BJ (cell line): ENCODE measurements around the gene GADD45GIP1. TPM values are rescaled to one million over a fixed set of nuclear protein-coding genes. Genes with fewer than 3 reads are reported as not detected.
A peak's percentile ranks its signal among the peaks of the same experiment; 100 is the strongest.

Experiments used
- CTCF ChIA-PET: fragments of 350-600 bp; formaldehyde crosslinking; extraction: SDS; loops from one replicate; lab custom pipeline; 2021; ENCODE audit warnings: antibody characterized with exemption, inconsistent platforms; lab: Yijun Ruan, JAX
- POLR2A ChIA-PET: fragments of 300-600 bp; sonication (Branson Sonifier 250); formaldehyde crosslinking; extraction: SDS; loops from one replicate; lab custom pipeline; 2021; ENCODE audit warnings: antibody characterized with exemption; lab: Charles Lee
- DNase-seq: peaks from one replicate; pipeline ENCODE4 v3.0.0-alpha.2; 2011; ENCODE audit warnings: low read depth
- H3K27me3 ChIP-seq: 2 replicates; pipeline ENCODE4 v1.6.0; 2011; ENCODE audit warnings: low read length; ENCODE audit not compliant: control insufficient read depth, insufficient read depth
- H3K36me3 ChIP-seq: 2 replicates; pipeline ENCODE4 v1.5.1; 2011; ENCODE audit warnings: low read length; ENCODE audit not compliant: control insufficient read depth, insufficient read depth
- H3K4me3 ChIP-seq: 2 replicates; pipeline ENCODE4 v1.5.1; 2011; ENCODE audit warnings: low read depth, mild to moderate bottlenecking, control low read depth, low read length
- polyA minus RNA-seq: library from RNA; depleted of rRNA, polyadenylated mRNA; stranded (reverse); fragments of >200 nt; gene quantifications from 2 replicates; pipeline ENCODE4 v1.2.3, GENCODE V29; 2011; rRNA and poly(A)+ RNA removed
- polyA plus RNA-seq: library from polyadenylated mRNA; depleted of rRNA; stranded (reverse); fragments of >200 nt; gene quantifications from 2 replicates; pipeline ENCODE4 v1.2.3, GENCODE V29; 2011; rRNA removed
- TF ChIP-seq, protein P1 (sequence below): IDR thresholded peaks from 2 replicates; pipeline ENCODE4 v1.5.1; 2011; ENCODE audit warnings: low read depth, mild to moderate bottlenecking, control low read depth, inconsistent platforms, low read length, moderate library complexity; ENCODE audit not compliant: insufficient read depth

Gene GADD45GIP1
- polyA plus RNA-seq (45.0 and 45.5 TPM in 2 replicates), polyA minus RNA-seq (4.6 and 6.2 TPM in 2 replicates)

DNA sequence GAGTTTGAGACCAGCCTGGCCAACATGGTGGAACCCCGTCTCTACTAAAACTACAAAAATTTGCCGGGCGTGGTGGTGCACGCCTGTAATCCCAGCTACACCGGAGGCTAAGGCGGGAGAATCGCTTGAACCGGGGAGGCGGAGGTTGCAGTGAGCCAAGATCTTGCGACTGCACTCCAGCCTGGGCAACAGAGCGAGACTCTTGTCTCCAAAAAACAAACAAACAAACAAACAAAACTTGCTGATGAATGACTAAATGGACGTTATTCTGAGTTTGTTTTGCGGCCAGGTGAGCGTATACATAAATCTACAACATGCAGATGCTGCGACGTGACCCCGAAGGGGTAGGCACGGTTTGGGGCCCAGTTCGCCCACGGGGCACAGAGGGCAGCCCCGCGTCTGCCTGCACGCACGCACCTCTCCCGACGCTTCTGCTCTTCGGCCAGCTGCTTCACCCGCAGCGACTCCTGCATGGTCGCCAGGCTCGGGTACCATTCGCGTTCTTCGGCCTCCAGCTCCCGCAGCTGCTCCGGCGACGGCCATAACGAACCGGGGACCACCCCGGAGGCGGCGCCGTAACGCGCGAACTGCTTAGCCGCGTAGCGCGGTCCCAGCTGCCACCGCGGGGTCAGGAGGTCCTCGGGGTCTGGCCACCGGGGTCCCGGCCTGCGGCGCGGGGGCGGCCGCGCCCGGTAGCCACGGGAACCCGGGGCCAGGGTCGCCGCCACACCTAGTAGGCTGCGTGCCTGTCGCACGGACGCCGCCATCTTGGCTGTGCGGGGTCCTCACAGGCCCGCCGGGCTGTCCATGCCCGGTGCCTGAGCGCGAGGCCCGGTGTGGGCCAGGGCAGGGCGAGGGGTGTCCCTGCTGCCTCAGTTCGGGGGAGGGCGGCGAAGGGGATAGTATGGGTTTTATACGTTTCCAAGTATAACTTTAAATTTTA lies at the start of gene GADD45GIP1:
Gene GADD45GIP1 (minus strand): TSS at position 778 of the 943 bp plus-strand sequence. CDS start 11 bp downstream, at position 767.
- H3K27me3 ChIP-seq, result no peaks in the 10 kb centered on the region
- TF ChIP-seq, protein P1, sequence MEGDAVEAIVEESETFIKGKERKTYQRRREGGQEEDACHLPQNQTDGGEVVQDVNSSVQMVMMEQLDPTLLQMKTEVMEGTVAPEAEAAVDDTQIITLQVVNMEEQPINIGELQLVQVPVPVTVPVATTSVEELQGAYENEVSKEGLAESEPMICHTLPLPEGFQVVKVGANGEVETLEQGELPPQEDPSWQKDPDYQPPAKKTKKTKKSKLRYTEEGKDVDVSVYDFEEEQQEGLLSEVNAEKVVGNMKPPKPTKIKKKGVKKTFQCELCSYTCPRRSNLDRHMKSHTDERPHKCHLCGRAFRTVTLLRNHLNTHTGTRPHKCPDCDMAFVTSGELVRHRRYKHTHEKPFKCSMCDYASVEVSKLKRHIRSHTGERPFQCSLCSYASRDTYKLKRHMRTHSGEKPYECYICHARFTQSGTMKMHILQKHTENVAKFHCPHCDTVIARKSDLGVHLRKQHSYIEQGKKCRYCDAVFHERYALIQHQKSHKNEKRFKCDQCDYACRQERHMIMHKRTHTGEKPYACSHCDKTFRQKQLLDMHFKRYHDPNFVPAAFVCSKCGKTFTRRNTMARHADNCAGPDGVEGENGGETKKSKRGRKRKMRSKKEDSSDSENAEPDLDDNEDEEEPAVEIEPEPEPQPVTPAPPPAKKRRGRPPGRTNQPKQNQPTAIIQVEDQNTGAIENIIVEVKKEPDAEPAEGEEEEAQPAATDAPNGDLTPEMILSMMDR, result no peak
- H3K4me3 ChIP-seq, result peak within 1 kb of the TSS; percentile 91
- peaks cover 22% of the 10 kb centered on the region for H3K36me3 ChIP-seq
- DNase-seq, result no peak
- CTCF ChIA-PET, result interaction anchor here (1.0 to 5.6 kb wide), 2 partner anchors 8 to 75 kb away, joined by 3 to 76 read pairs; no protein-coding TSS in a partner anchor
- POLR2A ChIA-PET, result no interaction called here

DNA sequence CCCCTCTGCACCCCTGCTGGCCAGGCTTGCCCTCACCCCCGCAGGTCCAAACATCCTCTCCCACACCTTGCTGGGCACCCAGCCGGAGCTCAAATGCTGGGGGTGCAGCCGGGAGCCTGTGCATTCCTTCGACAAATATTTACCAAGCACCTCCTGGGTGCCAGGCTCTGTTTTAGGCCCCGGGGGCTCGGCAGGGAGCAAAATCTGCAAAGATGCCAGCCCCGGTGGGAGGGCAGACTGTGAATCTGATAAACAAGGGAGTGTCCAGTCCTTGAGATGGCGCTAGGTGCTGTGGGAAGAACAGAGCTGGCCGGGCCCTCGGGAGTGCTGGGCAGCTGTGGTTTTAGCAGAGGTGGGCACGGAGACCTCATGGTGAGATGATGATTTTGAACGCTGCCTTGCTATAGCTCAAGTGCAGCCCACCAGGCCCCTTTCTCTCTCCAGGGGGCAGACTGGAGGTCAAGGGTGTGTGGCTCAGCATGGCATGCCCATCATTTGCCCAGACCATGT lies 48.9 kb upstream of the GADD45GIP1 start:
- ChIA-PET CTCF (interaction anchor here (0.9 to 5.4 kb wide), 8 partner anchors 9 to 76 kb away, joined by 3 to 23 read pairs (median 6); no protein-coding TSS in a partner anchor), POLR2A (interaction anchor here (0.6 kb wide), 1 partner anchor 641 kb away, joined by 3 read pairs; no protein-coding TSS in a partner anchor)
- Histone ChIP-seq H3K36me3 (peaks cover 8% of the 10 kb centered on the region), H3K4me3 (no peak overlapping the region), H3K27me3 (no peaks in the 10 kb centered on the region)
- no peak for DNase-seq
- TF ChIP-seq, protein P1, result no peak

DNA sequence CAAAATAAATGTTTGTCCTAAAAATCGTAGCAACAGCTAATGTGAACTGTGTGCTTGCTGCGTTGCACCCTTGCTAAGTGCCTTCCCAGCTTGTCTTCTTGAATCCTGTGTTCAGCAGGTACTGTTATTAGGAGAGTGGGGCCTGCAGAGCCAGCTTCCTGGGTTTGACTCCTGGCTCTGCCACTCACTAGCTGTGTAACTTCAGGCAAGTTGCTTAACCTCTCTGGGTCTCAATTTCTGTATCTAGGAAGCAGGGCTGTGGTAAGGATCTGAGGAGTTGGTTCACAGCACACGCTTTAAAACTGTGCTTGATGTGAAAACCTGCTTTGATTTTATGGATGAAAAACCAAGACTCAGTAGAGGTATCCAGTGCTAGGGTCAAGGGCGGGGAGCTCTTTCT lies 48.2 kb upstream of the GADD45GIP1 start:
- DNase-seq, result no peak
- no peaks in the 10 kb centered on the region for H3K27me3 ChIP-seq
- TF ChIP-seq, protein P1, result no peak
- ChIA-PET CTCF (interaction anchor here (1.1 to 5.4 kb wide), 5 partner anchors 13 to 77 kb away, joined by 3 to 23 read pairs (median 6); no protein-coding TSS in a partner anchor), POLR2A (no interaction called here)
- H3K36me3 ChIP-seq, result peaks cover 5% of the 10 kb centered on the region; the same call in 1 of the 2 replicates
- H3K4me3 ChIP-seq, result no peak overlapping the region

DNA sequence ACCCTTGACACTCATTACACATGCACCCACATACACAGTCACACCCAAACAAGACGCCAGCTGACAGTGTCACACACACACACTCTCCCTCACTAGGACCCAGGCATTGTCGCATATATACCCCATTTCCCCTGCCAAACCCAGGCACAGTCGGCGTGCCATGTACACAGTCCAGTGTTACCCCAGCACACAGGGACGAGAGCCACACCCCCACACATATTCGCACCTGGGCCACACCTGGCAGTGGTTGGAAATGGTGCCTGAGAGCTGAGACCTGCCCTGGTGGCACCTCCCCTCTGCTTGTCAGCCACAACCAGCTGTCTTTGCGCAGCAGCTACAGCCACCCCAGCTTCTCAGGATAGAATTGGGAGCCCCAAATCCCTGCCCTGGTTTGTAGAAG lies 47.2 kb upstream of the GADD45GIP1 start:
- H3K27me3 ChIP-seq, result no peaks in the 10 kb centered on the region
- H3K36me3 ChIP-seq, result peaks cover 5% of the 10 kb centered on the region; the same call in 1 of the 2 replicates
- H3K4me3 ChIP-seq, result no peak overlapping the region
- TF ChIP-seq, protein P1, result no peak
- no peak for DNase-seq
- ChIA-PET CTCF (interaction anchor here (1.8 to 5.4 kb wide), 3 partner anchors 14 to 57 kb away, joined by 6 to 23 read pairs (median 8); no protein-coding TSS in a partner anchor), POLR2A (no interaction called here)
